Upper lobe of left lung (tissue), 4 donors: ENCODE data around the gene HECA.
"Not testable (repeated sequence)": the region's sequence is repeated elsewhere in the genome, so short reads cannot be mapped to it uniquely, and the experiment has no call there.

ENCODE experiments used
- EP300 ChIP-seq, 4 donors: sonication (generic); formaldehyde crosslinking; IDR thresholded peaks; one replicate each; pipeline ENCODE4 v1.5.1; 2017; ENCODE audit warnings: antibody characterized with exemption in 4 of 4, control low read depth in 2 of 4
- POLR2A ChIP-seq, 4 donors: fragments of 450-650 bp; IDR thresholded peaks; one replicate each; pipeline ENCODE4 v1.5.1; 2016 to 2017; ENCODE audit warnings: antibody characterized with exemption in 4 of 4, mild to moderate bottlenecking in 2 of 4
- POLR2AphosphoS5 ChIP-seq, 2 donors: sonication (generic); formaldehyde crosslinking; IDR thresholded peaks; one replicate each; pipeline ENCODE4 v1.5.1; 2017; ENCODE audit warnings: antibody characterized with exemption in 2 of 2
- TF ChIP-seq, protein P1 (sequence below), 6 experiments: fragments of 450-650 bp in 4 of 6; fragments of 200-600 bp in 2 of 6; sonication (generic) in 2 of 6; IDR thresholded peaks; one replicate each; pipeline ENCODE4 v1.5.1; 2016 to 2019; ENCODE audit warnings: antibody characterized with exemption in 6 of 6

DNA sequence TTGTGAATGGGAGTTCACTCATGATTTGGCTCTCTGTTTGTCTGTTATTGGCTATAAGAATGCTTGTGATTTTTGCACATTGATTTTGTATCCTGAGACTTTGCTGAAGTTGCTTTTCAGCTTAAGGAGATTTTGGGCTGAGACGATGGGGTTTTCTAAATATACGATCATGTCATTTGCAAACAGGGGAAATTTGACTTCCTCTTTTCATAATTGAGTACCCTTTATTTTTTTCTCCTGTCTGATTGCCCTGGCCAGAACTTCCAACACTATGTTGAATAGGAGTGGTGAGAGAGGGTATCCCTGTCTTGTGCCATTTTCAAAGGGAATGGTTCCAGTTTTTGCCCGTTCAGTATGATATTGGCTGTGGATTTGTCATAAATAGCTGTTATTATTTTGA is 12.1 kb upstream of the HECA start:
- TF ChIP-seq, protein P1, sequence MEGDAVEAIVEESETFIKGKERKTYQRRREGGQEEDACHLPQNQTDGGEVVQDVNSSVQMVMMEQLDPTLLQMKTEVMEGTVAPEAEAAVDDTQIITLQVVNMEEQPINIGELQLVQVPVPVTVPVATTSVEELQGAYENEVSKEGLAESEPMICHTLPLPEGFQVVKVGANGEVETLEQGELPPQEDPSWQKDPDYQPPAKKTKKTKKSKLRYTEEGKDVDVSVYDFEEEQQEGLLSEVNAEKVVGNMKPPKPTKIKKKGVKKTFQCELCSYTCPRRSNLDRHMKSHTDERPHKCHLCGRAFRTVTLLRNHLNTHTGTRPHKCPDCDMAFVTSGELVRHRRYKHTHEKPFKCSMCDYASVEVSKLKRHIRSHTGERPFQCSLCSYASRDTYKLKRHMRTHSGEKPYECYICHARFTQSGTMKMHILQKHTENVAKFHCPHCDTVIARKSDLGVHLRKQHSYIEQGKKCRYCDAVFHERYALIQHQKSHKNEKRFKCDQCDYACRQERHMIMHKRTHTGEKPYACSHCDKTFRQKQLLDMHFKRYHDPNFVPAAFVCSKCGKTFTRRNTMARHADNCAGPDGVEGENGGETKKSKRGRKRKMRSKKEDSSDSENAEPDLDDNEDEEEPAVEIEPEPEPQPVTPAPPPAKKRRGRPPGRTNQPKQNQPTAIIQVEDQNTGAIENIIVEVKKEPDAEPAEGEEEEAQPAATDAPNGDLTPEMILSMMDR (IDR thresholded peaks at IDR 0.05): not testable (repeated sequence)
- TF ChIP-seq POLR2A, POLR2AphosphoS5, EP300 (IDR thresholded peaks at IDR 0.05): not testable (repeated sequence)
